ENCODE measurements around the gene ITPRIP.

Gene ITPRIP

DNA sequence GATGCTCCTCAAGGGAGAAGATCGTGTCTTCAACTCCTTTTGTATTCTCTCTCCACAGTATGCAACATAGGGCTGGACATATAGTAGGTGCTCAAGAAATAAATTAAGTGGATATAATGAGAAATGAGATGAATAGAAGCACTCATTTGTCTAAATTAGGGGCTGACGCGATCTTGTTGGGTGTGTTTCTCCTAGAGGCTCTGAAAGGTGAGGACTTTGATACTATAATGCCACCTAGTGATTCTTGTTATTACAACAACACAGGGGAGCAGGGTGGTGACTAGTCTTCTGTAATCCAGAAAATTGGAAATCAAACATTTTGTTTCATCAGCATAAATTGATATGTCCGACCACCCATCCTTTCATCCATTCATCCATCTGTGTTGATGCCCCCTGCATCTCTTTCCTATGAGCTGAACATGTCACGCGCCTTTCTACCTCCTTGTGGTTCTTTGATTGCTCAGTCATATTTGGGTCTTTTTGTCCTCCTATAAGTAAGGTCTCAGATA lies 11.9 kb upstream of the ITPRIP start:
- TF ChIP-seq ZNF274 (IDR thresholded peaks at IDR 0.05; ENCODE audit: low read depth, low read length): no peak
- H3K4me3 ChIP-seq (ENCODE audit: low read length): no peak overlapping the region; the same call in 1 of the 2 replicates

- H3K4me3 ChIP-seq (ENCODE audit: low read length): no peak overlapping the region; the same call in 1 of the 2 replicates
- TF ChIP-seq ZNF274 (IDR thresholded peaks at IDR 0.05; ENCODE audit: low read depth, low read length): no peak
Observed at GRCh38 chr10:104349623-104350126, 11.4 kb upstream of the ITPRIP start.

GRCh38 chr10:104348601-104349000 lies 10.3 kb upstream of the ITPRIP start:
- H3K4me3 ChIP-seq (ENCODE audit: low read length): no peak overlapping the region
- TF ChIP-seq ZNF274 (IDR thresholded peaks at IDR 0.05; ENCODE audit: low read depth, low read length): no peak

DNA sequence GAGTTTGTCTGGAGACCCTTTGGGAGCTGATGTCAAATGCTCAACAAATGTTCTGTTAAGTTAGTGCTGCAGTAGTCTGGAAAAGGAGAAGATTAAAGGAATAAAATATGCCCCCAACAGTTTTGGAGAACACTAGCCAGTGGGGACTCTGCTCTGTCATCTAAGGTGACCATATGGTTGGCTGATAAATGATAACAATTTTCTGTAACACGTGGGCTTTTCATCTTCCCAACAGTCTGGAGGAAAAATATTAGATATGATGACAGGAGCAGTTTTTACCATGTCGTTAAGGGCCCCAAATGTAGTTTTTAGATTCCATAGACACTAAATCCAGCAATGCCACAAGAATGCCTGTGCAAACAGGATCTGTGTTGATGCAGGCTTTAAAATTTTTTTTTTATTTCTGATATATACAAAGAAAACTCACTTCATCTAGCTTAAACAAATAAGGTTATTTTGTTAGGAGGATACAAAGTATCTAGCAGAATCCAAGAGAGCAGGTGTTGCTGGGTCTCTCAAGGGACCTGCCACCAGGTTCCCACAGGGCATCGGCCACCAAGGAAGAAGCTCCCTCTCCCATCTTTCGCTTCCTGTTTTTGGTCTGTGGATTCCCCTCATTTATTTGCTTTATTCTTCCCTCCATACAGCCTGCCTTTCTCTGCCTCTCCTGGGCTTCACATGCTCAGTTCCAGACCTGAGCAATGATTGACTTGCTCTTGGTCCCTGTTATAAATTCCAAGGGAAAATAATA lies 9.2 kb upstream of the ITPRIP start:
- no peak overlapping the region for H3K4me3 ChIP-seq (ENCODE audit: low read length)
- TF ChIP-seq ZNF274 (IDR thresholded peaks at IDR 0.05; ENCODE audit: low read depth, low read length): no peak

DNA sequence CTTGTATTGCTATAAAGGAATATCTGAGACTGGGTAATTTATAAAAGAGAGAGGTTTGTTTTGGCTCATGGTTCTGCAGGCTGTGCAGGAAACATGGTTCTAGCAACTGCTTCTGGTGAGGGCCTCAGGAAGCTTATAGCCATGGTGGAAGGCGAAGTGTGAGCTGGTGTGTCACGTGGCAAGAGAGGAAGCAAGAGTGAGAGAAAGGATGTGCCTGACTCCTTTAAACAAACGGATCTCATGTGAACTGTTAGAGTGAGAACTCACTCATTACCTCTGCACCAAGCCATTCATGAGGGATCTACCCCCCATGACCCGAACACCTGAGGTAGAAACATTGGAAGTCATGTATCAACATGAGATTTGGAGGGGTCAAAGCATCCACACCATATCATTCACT lies 7.7 kb upstream of the ITPRIP start:
- no peak for TF ChIP-seq ZNF274 (IDR thresholded peaks at IDR 0.05; ENCODE audit: low read depth, low read length)
- no peak overlapping the region for H3K4me3 ChIP-seq (ENCODE audit: low read length)

- H3K4me3 ChIP-seq (ENCODE audit: low read length): no peak overlapping the region
- no peak for TF ChIP-seq ZNF274 (IDR thresholded peaks at IDR 0.05; ENCODE audit: low read depth, low read length)
Observed at GRCh38 chr10:104345515-104345914, 7.2 kb upstream of the ITPRIP start.

- no peak overlapping the region for H3K4me3 ChIP-seq (ENCODE audit: low read length)
Observed at GRCh38 chr10:104344219-104344618, 6.0 kb upstream of the ITPRIP start.

GRCh38 chr10:104342941-104343411 lies 4.7 kb upstream of the ITPRIP start:
- no peak for TF ChIP-seq ZNF274 (IDR thresholded peaks at IDR 0.05; ENCODE audit: low read depth, low read length)
- H3K4me3 ChIP-seq (ENCODE audit: low read length): no peak overlapping the region

More at GRCh38 chr10:104344219-104344618, 6.0 kb upstream of the ITPRIP start:
- TF ChIP-seq ZNF274 (IDR thresholded peaks at IDR 0.05; ENCODE audit: low read depth, low read length): no peak

DNA sequence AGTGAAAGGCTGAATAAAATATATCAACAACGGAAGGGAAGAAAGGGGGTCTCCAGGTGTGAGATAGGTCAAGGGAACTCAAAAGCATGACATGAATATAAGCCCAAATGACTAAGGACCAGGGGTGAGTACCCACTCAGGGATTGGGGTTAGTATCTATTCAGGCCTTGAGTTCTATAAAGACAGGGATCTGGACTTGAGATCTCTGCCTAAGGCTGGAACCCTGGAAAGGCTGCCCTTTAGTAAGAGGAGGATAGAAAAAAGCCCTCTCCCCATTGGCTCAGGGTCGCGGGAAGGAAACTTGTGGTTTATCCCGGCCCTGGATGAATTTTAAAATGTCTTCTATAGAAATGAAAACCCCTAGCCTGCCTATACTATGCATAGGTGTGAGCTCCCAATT lies 2.4 kb upstream of the ITPRIP start:
- TF ChIP-seq ZNF274 (IDR thresholded peaks at IDR 0.05; ENCODE audit: low read depth, low read length): no peak
- H3K4me3 ChIP-seq (ENCODE audit: low read length): no peak overlapping the region

DNA sequence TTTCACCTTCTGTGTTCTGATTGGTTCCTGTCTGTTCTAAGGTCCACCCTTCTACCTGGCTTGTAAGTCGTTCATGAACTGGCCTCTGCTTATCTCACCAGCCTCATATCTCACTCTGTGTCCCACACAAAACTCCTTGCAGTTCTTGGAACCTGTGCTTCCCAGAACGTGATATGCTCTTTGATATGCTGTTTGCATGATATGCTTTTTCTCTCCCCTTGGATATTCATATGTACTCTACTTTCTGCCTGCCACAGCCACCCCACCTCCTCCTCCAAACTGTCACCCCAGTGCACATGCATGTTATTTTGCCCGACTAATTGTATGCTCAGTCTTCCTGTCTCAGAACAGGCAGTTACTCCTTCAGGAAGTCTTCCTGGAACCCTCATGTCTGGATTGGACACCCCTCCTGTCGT lies 1.9 kb upstream of the ITPRIP start:
- H3K4me3 ChIP-seq (ENCODE audit: low read length): no peak overlapping the region
- no peak for TF ChIP-seq ZNF274 (IDR thresholded peaks at IDR 0.05; ENCODE audit: low read depth, low read length)

DNA sequence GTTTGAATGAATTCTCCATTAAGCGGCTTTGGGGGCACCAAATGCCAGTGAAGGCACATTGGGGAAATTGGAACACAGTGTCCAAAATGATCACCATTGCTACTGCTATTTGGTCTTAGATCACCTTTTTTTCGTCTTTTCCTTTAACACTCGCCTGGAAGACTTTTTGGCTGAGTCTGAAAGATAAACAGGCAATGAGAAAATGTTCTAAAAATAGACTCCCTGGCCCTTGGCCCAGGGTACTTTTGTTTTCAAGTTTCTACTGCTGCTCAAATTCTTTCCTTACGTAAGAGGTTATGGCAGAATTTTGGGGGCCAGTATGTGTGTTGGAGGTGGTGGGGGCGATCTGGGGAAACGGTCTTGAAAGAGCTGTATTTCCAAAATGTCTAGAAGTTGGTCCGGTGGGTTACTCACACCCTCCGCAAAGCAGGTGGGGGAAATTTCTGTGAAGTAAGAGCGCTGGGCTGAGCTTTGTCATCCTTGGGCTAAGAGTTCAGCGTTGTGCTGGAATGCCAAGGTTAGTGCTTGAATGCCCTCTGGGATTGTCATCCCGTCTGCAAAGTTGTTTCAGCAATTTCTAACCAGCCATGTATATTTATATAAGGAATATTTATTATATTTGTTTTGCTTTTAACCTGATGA lies 1.3 kb upstream of the ITPRIP start:
- peak overlapping the region; percentile 76 for H3K4me3 ChIP-seq (ENCODE audit: low read length)

DNA sequence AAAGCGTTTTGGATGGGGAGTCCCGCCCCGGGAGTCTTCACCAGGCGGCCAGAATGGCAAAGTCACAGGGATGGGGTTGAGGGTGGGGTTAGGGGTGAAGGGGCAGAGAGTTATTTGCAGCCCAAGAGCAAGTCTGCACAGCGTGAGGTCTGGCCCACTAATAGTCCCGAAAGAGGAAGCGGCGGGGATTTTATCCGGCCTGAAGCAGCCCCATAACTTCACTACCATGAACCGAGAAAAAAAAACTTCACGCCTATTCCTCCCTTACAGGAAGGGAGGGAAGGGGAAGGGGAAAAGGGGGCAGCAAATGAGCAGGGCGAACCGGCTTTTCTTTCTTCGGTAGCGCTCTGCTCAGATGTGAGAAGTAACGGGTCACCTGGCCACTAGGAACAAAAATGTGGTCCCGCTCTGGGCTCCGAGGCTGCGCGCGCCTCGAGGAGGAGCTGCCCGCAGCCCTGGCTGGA lies 712 bp downstream of the ITPRIP start:
- TF ChIP-seq ZNF274 (IDR thresholded peaks at IDR 0.05; ENCODE audit: low read depth, low read length): no peak
- H3K4me3 ChIP-seq (ENCODE audit: low read length): peak overlapping the region; percentile 76

More for the DNA sequence above, 1.3 kb upstream of the ITPRIP start:
- no peak for TF ChIP-seq ZNF274 (IDR thresholded peaks at IDR 0.05; ENCODE audit: low read depth, low read length)

GRCh38 chr10:104336821-104337467 lies 1.3 kb downstream of the ITPRIP start:
- no peak for TF ChIP-seq ZNF274 (IDR thresholded peaks at IDR 0.05; ENCODE audit: low read depth, low read length)
- peak overlapping the region; percentile 76 for H3K4me3 ChIP-seq (ENCODE audit: low read length)

GRCh38 chr10:104334965-104335650 lies 3.2 kb downstream of the ITPRIP start:
- no peak overlapping the region for H3K4me3 ChIP-seq (ENCODE audit: low read length)
- TF ChIP-seq ZNF274 (IDR thresholded peaks at IDR 0.05; ENCODE audit: low read depth, low read length): no peak

All from GM08714 (cell line).